HG03039 (cell line): ENCODE measurements around the gene RFT1.

Experiments used
- ATAC-seq: cut with Tn5 transposase; IDR thresholded peaks from one replicate; pipeline ENCODE4 v1.9.1; 2021; ENCODE audit warnings: mild to moderate bottlenecking, moderate library complexity; ENCODE audit not compliant: unreplicated experiment

The RFT1 gene

DNA sequence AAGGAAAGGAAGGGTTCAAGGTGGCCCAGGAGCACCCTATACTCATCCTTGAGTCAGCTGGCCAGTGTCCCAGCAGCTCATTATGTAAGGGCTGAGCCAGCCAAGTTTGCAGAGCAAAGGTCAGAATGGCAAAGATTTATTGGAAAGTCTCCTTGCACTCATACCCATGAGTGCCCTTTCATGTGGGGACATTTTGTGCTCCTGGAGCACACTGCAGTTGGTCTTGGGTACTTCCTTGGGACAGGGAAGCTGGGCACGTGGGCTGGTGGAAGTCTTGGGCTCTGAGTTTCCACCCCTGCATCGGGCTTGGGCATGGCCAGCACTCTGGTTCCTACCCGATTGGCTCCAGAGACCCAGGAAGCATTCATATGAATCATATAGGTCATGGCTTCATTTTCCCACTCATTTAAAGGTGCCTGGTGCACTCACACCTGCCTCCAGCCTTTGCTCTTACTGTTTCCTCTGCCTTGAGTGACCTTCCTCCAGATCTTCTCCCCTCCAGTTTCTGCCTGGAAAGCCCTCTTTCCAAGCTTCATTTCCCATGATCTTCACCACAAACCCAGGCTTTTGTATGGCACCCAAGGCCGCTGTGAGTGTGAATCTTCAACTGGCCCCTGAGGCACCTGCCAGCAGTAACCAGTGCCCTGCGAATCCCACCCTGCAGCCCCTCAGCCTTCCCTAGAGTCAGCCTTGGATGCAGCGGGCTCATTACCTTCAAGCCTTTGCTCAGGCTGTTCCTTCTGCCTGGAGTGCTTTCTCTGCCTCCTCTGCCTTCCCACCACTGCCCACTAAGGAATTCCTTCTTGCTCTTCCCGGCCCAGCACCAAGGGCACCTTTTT lies 20.2 kb upstream of the RFT1 start:
- ATAC-seq = no peak

DNA sequence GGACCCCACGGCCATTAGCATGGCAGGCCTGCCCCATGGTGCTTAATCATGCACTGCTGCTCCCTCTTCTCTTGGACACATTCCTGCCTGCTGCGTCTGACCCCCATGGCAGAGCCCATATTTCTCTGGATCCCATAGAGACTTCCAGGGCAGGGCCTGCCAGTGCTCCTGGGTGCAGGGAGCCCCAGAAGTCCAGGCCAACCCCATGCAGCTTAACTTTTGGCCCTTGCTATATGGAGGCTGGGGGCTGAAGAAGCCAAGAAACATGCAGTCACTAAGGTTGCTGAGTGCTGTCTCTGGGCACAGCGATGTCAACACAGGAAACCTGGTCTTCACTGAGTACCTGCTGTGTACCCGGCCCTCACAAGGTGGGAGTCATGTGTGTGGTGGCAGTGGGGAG lies 19.5 kb upstream of the RFT1 start:
- ATAC-seq = no peak

DNA sequence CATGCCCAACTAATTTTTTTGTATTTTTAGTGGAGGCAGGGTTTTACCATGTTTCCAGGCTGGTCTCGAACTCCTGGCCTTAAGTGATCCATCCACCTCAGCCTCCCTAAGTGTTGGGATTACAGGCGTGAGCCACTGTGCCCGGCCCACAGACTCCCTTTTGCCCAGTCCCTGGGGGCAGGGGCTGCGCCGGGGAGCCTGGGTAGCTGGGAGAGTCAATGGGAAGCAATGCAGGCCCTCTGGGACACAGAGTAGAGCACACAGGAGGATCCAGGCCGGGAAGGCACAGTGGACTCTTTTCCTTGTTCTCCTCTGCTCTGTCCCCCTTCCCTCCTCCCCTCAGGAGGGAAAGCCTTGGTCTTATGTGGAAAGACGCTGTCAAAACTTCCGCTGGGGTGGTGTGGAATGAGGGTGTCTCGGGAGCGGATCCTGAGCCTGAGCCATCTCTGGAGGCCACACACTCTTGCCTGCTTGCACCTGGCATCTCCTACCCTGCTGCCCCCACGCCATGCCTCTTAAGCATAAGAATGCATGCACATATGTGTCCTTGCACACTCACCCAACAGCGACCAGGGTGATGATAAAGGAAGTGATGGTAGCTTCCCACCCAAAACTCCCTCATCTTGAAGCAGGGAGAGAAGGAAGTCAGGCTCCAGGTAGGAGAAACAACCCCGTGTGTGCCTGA lies 18.9 kb upstream of the RFT1 start:
- no peak for ATAC-seq

DNA sequence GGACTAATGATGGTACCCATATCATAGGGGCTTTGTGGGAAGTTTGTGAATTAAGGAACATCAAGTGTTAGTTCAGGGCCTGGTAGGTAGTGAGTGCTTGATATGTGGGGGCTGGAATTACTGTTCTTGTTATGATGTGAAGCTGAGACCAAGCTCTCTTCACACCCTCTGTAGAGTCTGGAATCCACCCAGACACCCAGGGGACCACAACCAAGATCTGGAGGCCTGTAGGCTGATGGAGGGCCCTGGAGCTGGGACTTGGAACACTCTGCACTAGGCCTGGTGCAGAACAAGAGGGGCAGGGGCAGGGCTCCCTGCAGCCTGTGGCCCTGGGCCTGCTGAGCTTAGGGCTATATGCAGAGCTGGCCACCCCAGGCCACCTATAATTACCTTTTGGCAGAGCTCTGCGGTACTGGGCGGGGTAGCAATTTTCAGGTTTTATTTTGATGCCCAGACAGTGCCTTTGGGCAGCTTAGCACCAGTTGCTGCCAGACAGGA lies 17.7 kb upstream of the RFT1 start:
- ATAC-seq = no peak

DNA sequence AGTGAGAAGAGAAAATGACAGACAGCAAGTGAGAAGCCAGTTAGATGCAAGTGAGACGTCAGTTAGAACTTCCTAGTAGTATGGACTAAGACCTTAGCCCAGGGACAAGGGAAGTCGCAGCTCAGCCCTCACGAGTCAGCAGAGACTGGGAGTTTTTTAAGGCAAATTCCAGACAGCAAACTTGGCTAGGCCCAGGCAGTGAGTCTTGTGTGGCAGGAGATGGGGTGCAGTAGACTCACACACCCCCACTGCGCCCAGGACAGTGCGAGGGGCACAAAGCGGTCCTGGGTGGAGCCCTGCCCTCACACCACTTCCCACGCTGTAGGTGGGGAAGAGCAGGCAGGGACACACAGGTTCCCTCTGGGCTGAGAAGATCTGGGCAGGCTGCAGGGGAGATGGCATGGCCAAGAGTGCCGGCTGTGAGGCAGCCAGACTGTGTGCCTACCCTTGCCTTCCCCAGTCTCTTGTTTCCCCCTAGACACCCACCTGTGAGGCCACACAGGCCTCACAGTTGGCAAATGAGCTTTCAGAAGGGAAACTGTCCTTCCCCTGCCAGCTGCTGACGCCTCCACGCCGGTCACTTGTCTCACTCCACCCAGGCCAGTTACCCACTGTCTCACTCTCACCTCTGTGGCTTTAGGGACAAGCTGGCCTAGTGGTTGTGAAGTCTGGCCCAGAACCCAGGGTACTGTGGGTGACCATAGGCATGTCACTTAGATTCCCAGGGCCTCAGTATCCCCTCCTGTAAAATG lies 17.1 kb upstream of the RFT1 start:
- ATAC-seq = no peak

DNA sequence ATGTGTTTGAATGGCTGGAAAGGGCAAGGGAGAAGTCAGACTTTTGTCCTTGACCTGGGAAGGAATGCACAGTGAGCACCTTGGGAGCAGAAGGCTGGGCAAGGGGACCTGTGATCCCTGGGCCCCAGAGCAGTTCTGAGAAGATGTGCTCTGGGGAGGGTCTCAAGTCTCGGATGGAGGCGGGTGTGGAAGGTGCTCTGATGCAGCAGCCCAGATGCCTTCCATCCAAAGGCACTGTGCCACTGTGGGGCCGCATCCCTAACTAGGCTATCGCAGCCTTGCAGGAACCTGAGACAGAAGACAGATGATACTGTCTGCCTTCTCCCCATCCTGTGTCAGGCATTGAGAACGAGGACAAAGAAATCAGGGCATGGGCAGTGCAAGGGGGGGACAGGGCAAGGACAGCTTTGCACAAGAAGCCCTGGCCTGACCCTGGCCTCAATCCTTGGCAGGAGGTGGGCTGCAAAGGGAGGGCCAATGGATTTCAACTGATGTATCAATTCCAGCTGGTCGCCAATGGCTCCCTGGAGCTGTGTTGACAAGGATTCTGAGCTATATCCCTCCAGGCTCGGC lies 16.2 kb upstream of the RFT1 start:
- no peak for ATAC-seq

DNA sequence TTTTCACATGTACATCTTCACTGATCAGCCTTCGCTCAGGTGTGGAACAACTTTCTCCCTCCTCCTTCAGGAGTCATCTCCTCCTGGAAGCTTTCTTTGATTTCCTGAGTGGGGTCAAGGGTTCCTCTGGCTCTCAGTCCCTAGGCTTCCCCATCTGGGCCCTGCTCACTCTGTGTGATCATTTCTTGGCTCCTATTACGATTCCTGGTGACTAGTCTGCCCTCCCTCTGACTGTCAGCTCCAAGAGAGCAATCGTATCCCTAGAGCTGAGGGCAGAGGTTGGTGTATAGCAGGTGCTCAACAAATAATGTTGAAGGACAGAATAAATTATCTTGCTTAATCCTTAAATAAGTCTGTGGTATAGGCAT lies 15.5 kb upstream of the RFT1 start:
- ATAC-seq = no peak

DNA sequence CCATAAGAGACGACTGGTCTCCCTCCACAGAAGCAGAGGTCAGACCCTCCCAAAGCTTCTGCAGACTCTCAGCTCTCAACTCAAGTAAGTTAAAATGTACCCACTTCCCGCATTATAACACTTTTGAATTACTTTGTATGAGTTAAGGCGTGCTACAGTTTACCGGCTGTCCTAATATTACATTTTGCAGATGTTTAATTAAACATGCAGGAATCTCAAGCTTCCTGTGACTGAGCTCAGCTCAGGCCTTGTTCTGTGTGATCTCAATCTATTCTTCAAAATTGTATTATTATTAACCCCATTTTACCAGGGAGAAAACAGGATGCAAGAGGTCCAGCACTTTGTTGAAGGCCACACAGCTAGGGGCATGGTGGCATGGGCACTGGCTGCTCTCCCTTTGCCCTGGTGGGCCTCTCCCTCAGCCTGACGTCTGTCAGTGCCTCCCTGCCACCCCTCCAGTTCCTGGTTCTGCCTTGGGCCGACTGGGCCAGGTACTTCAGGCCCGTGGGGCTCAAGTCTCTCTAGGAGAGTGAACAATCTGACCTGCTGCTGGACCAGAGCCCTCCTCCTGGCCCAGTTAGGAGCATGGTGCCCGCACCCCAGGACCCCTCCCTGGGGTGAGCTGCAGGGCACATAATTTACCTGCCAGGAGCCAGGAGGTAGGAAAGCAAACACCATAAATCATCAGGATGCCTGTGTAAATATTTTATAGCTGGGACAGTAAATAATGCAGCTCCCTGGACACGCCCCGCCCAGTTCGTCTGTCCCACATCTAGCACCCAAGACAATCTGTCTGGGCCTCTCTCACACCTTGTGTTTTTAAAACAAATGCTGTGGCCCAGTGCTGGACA lies 14.9 kb upstream of the RFT1 start:
- ATAC-seq = no peak

DNA sequence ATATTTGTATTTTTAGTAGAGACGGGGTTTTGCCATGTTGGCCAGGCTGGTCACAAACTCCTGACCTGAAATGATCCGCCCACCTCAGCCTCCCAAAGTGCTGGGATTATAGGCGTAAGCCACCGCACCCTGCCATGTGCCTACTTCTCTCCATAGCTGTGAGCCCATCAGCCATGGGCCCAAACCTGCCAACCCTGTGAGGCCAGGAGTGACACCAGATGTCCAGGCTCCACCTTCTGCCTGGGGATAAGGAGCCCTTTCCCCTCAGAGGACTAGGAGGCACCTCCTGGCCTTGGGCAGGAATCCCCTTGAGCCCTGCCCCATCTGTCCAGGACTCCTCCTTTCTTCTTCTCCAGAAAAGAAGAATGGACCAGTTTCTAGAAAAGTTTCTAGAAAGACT lies 14.2 kb upstream of the RFT1 start:
- no peak for ATAC-seq

DNA sequence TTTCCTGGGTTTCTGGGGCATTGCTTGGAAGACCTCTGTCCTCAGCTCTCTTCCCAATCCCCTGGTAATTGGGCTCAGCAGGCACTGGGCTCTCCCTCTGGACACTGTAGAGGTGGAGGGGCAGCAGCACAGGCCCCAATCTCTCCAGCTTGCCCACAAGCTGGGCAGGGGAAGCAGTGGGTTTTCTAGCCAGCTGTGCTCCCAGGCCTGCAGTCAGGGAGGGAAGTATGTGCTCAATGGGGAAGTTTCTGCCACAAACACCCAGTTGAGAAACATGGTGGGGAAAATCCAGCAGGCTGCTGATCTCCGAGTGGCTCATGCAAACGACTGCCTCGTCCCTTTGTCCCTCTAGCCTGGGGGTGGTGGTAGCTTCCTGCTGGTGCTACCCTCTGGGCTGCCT lies 12.8 kb upstream of the RFT1 start:
- no peak for ATAC-seq

DNA sequence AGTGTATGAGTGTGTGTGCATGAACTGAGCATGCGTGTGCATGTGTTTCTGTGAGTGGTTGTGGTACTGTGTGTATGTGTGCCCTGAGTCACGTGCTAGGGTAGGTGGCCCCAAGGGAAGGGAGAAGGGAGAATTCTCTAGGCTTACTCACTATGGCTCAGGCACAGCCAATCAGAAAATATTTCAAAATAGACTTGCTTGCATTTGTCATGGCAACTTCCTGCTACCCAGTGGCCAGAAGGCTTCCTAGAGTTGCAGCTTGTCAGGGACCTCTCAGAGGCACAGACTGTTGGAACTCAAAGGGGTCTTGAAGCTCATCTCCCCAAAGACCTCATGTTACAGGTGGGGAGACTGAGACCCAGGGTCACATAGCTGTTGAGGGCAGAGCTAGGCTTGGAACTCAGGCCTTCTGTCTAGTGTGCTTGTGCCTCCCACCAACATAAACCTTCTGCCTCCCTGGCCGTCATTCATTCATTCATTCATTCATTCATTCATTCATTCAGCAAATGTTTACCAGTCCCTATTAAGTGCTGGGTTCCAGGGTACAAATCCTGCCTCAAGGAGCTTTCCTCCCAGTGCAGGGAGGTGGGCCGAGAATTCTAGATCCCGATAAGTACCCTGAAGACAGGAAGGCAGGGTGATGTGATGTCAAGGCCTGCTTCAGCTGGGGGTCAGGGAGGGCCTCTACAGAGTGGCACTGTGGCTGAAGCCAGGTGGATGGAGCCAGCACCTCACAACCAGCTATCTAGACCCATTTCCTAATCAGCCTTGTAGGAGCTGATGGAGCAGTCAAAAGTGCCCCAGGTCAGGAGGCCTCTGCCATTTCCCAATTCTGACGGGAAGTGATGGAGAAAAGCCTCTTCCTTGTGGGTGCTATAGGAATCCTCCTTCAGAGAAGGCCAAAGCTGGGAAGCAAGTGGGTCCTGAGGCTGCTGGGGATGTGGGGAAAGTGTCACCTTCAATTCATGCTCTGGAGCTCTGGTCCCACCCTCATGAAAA lies 10.9 kb upstream of the RFT1 start:
- ATAC-seq = no peak

DNA sequence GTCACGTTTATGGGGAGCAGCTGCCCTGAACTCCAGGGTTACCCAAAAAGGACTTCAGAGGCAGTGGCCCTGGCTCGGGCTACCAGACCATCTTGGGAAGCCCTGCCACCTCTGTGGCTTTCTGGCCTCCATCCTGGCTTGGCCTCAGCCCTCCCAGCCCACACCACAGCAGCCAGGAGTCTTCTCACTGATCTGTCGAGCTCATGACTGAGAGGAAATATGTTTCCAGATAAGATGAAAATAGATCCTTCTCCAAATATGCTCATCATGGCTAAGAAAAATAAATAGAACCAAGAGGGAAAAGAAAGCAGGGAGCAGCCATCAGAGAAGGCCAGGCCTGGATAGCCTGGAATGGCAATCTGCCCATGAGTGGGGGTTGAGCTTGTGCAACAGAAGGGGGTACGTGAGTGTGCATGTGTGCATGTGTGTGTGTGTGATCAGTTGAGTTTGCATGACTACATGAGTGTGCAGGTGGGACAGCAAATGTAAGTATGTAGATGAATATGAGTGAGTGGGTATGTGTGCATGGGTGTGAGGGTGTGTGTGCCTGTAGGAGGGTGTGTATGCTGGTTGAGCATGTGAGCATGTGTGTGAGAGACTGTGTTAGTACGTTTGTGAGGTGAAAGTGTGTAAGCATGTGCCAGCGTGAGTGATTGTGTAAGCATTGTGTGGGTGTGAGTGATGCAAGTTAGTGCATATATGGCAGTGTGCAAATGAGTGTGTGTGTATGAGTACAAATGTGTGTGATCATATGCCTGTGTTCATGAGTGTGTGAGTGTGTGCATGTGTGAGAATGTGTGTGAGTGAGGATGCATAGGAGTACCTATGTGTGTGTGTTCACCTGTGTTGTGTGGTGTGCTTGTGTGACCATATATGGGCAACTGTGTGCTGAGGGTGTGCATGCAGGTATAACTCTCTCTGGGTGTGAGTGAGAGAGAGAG lies 9.9 kb upstream of the RFT1 start:
- ATAC-seq = no peak

DNA sequence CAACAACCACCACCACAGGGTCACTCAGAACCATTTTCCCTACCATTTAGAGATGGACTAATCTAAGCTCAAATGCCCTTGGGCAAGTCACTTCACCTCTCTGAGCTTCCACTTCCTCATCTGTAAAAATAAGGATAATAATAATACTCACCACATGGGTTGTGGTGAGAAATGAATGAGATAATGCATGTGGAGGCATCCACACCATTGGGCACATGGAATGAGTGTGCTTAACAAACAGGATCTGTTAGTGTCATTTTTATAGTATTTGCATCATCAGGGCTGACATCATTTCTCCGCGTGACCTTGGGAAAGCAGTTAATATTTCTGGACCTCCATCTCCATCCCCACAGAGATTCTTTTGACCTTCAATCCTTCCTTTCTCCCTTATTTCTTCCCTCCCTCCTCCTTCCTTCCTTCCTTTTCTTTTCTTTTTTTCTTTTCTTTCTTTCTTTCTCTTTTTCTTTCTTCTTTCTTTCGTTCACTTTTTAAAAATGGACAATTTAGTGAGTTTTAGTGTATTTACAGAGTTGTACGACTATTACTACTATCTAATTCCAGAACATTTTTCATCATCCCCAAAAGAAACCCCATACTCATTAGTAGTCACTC lies 7.7 kb upstream of the RFT1 start:
- no peak for ATAC-seq

DNA sequence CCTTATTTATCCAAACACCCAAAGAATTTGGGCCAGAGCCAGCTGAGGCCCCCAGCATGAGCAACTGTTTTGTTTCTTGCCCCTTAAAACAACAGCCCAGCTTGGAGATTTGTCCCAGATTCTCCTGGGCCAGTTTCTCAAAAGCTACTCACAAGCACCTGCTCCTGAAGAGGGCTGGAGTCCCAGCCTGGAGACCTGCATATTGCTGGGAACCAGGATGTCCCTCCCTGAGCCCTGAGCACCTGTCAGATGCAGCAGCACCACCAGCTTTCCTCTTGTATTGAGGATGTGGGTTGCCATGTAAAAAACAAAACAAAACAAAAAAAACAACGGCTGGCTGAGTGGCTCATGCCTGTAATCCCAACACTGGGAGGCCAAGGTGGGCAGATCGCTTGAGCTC lies 7.0 kb upstream of the RFT1 start:
- ATAC-seq = no peak

DNA sequence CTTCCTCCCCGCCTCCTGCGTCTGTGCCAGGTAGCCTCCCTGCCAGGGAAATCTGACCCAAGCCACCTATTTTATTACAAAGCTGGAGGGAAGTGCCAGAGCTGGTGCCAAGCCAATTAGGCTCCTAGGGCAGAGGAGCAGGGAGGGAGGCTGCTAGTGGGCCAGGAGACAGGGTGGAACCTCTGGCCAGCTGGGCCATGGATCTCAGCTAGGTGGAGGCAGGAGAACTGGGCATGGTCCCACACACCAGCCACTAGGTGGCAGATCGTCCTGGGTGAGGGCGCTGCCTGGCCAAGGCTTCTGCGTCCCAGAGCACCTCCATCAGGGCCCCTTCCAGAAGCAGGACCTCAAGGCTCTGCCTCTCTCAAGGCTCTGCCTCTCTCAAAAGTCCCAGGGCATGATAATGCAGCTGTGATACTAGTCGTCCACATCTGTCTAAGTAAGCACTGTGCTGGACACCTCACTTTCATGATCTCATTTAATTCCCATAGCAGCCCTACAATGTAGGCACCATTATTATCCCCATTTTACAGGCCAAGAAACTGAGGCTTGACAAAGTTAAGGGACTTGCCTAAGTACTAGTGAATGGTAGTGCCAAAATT lies 4.5 kb upstream of the RFT1 start:
- ATAC-seq = no peak

DNA sequence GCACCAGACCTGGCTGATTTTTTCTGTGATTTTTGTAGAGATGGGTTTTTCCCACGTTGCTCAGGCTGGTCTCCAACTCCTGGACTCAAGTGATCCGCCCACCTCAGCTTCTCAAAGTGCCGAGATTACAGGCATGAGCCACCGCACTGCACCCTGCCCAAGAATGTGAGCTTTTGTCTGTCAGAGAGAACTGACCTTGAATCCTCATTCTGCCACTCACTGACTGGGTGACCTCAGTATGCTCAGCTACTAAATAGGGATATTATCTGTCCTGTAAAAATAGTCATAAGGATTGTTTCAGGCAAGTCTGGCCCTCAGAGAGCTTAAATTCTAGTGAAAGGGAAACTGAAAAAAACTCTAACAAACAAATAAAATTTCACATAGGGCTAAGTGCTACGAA lies 2.1 kb upstream of the RFT1 start:
- no peak for ATAC-seq

DNA sequence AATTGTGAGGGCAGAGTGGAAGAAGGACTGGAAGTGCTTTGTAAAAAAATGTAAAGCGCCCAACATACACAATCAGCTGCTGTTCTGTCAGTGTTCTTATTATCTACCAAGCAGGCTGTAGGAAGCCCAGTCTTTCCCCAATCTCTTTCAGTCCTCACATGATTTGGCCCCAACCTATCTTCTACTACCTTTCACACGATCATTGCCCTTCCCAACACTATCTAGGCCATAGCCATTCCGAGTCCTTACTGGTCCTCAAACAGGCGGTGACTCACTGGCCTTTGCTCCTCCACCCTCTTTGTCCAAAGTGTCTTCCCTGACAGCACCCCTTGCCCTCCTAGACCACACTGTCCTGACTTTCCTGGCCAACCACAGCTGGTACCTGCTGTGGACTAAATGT lies 861 bp upstream of the RFT1 start:
- no peak for ATAC-seq
